Activated CD8-positive, alpha-beta memory T cell treated with anti-CD3 and anti-CD28 coated beads, Interleukin-2, amount 50 U/mL, for 1 hour (primary cell): ENCODE data around the gene SLC7A5.
"Not testable (repeated sequence)": the region's sequence is repeated elsewhere in the genome, so short reads cannot be mapped to it uniquely, and the experiment has no call there.

Source experiments
- DNase-seq: peaks from one replicate; pipeline ENCODE4 v3.0.0-alpha.2; 2020; ENCODE audit errors: extremely low read depth

Gene SLC7A5

DNA sequence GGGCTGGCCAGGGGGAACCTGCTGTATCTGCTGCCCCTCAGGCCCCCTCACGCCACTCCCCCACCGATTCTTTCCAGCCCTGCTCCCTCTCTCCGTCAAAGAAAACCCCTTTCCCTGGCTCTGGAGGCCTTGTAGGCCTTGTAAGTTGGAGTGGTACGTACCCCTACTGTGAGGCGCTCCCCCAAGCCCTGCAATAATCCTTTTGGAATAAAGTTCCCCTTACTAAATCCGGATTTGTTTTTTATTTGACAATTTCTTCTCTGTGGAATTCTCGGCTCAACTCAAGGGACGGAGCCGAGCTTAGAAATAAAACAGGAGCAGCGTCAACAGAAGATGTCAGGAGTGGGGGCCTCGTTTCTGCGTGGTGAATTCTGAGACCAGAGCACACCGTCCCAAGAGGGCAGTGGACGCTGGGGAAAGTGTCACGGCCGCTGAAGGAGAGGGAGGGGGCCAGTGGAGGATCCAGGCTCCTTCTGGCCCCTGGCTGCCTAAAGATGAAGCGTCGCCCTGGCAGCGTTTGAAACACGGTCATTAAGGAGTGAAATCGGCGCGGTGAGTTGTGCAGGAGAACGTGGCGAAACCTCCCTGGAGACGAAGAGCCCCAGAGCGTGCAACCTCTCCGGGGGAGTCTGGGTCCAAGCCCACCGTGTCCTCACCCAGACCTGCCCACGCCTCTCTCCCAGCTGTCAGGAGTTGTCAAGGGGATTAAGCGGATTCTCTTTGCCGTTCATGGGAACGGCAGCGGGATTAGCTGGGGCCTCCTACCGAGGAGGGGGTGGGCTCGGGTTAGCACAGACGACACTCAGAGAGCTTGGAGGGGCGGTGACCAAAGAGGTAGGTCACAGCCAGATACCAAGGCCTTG is 47.0 kb downstream of the SLC7A5 start:
- DNase-seq = no peak

DNA sequence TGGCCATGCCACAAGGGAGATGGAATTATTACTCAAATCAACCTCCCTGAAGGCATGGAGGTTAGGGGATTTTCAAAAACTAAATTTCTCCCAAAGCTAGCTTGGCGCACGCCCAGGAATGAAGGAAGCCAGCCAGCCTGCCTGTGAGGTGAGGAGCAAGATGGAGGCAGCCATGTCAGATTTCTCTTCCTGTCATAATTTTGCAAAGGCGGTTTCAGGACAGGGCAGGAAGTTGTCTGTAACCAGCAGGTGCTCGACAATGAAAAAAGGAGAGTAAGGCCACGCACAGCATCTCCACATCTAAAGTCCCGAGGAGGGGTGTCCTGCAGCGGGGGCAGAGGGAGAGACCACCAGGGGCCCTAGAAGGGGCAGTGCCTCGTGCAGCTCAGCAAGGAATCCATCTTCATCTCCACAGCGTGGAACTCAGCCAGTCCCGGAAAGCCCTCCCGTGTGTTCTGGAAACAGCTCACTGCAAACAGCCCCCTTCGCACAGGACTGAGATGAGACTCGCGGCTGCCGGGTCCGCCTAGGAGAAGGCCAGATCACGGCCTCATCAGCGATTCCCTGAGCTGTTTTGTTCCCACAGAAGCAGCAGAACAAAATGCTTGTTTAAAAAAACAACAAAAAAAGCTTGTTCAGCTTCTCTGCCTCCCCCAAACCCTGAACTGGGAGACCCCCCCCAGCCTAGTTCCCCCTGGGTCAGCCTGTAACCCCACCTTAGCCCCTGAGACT is 47.8 kb downstream of the SLC7A5 start:
- DNase-seq = no peak

DNA sequence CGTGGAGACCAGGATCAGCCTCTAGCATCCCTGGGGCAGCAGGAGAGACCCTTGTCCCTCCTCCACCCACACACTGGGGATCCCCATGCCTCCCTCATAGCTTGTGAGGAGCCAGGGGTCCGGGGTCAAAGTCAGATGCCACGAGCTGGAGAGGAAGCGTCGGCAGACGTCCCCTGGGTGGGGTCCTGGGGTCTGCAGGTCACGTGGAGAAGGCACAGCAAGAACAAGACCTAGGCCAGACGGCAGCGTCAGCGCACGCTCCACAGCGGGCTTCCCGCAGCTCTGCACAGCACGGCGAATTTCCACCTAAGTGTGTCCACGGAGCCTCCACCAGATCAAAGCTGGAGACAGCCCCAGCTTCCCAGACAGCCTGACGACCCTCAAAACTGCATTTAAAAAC is 49.3 kb downstream of the SLC7A5 start:
- DNase-seq = no peak

DNA sequence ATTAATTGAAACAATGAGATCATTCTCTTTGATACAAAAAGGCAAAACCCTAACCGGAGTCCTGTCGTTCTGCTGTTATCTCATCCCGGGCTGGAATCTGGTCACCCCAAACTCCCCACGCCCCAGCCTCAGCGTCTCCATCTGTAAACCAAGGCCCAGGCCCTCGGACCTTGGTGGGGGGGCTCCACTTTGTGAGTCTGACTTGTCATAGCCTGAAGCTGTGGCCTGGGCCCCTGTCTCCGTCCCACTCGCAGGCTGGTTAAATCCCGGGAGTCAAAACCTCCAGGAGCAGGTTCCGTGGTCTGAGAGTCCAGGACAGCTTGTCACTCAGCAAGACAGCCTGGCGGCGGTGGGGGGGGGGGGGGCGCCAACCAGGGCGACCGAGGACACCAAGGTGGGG is 50.0 kb downstream of the SLC7A5 start:
- DNase-seq = no peak

DNA sequence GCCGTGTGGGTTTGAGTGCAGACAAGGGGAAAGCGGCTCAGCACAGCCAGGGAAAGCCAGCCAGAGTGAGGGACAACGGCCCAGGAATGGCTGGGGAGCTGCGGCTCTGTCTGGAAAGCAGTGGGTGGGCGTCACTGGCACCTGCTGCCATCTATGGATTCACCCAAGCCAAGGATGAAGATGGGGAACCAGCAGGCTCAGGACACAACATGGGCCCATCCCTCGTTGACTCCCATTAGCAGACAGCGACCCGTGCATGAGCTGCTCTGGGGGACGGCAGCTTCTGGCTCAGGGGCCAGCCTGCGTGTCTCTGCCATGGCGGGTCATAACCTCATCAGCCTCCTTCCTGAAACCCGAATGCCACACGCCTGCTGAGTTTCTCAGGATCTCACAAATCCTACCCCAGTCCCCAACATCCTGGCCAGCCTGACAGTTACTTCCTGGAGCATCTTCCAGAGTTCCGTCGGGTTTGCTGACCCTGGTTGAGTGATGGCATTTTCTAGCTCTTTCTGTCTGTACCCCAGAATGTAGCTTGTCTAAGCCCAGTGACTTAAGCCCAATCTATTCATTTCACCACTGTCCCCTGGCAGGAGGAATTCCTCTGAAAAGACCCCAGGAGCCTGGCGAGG is 50.7 kb downstream of the SLC7A5 start:
- no peak for DNase-seq

DNA sequence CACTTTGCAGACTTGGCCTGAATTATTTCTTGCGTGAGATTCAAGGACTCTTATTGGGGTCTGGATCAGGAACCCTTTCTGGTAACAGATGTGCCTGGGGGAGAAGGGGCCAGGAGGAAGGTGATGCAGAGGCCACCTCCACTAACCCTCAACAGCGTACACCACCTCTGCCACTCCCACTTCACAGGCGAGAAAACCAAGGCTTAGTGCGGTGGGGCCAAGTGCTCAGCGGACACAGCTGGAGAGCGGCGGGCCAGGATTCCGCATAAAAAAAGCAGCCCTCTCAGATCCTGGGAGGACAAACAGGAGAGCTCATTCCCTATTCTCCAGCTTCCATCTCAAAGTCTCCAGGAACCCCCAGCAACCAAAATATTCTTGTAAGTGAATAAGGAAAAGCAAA is 51.4 kb downstream of the SLC7A5 start:
- no peak for DNase-seq

DNA sequence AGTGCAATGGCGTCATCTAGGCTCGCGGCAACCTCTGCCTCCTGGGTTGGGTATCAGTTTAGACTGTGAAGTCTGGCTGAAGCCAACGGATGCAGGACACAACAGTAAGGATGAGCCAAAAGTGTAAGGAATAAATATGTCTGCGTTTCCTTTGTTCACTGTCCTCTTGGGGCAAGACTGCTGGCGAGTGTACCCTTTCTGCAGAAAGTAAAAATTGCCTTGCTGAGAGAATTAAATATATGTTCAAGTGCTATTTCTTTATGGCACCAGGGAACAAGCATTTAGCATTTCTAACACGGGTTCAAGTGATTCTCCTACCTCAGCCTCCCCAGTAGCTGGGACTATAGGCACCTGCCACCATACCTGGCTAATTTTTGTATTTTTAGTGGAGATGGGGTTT is 51.9 kb downstream of the SLC7A5 start:
- not testable (repeated sequence) for DNase-seq

DNA sequence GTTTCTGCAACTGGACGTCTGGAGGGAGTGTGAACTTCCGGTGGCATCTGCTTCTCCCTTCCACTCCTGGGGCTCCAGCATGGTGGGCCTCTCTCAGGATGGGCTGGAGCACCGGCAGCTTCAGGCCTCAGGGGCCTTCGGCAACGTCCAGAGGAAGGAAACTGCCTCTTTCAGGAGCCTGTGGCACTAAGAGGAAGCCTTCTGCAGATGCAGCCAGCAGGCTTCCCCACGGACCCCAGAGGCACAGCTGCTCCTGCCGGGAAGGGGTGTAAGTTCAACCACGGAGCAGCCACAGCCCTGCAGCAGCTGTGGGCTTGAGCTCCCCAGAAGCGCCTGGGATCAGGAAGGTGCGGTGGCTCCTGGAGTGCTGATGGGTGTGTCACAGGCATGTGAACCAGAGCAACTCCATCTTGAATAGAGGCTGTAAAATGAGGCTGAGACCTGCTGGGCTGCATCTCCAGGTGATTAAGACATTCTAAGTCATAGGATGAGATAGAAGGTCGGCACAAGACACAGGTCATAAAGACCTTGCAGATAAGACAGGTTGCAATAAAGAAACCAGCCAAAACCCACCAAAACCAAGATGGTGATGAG is 52.7 kb downstream of the SLC7A5 start:
- no peak for DNase-seq

DNA sequence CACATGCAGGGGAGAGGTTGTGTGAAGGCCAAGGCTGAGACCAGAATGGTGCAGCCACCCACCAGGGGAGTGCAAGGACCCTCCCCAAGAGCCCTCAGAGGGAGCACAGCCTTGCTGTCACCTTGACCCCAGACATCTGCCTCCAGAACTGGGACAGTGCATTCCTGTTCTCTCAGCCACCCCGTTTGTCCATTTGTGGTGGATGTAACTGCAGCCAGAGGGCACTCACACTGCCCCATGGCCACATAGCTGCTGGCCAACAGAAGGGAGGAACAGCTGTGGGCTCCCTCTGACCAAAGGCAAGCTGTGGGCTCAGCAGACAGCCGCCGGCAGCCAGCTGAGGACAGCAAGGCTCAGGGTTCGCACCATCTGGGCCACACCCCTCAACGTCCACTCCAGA is 53.7 kb downstream of the SLC7A5 start:
- DNase-seq = no peak

DNA sequence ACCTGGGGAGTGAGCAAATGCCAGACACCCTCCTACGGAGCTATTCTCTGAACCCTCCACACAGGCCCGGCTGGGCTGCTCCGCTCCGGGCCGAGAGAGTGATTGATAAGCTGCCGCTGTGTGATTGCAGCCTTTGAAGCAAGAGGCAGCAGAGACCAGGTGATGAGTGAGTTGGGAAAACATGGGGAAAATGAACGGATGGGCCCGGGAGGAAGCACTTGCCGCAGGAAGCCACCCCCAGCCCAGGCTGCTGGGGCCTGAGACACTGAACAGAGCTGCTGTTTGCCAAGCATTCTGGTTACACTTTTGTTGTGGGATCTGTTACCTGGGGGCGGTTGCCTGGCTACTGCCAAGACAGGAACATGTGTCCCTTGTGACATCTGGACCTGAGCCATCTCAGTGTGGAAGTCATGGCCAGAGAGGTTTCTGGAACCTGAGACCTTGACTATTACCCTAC is 57.1 kb downstream of the SLC7A5 start:
- no peak for DNase-seq

DNA sequence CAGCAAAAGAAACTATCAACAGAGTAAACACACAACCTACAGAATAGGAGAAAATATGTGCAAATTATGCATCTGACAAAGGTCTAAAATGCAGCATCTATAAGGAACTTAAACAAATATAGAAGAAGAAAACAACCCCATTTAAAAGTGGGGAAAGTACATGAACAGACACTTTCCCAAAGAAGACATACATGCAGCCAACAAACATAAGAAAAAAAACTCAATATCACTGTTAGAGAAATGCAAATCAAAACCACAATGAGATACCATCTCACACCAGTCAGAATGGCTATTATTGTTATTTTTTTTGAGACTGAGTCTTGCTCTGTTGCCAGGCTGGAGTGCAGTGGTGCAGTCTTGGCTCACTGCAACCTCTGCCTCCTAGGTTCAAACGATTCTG is 57.9 kb downstream of the SLC7A5 start:
- not testable (repeated sequence) for DNase-seq

DNA sequence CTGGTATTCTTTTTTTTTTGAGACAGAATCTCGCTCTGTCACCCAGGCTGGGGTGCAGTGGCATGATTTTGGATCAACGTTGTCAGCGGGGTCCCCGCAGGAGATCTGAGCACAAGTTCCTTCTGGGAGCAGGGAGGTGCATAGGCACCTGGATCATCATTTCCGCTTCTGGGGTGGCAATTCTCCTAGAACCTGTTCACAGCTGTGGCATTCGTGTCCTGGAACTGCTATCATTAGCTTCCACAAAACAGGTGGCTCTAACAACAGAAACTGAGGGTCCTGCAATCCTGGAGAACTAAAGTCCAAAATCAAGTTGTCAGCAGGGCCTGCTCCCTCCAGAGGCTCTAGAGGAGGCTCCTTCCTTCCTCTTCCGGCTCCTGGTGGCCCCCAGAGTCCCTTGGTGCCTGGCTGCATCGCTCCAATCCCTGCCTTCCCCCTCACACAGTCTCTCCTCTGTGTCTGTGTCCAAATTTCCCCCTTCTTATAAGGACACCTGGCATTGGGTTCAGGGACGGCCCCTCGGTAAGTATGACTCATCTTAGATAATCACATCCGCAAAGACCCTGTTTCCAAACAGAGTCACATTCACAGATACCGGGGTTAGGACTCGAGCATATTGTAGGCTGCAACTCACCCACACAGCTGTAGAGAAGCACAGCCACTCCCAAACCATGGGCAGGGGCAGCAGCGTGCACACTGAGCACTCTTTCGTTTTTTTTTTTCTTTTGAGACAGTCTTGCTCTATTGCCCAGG is 60.0 kb downstream of the SLC7A5 start:
- DNase-seq = no peak

DNA sequence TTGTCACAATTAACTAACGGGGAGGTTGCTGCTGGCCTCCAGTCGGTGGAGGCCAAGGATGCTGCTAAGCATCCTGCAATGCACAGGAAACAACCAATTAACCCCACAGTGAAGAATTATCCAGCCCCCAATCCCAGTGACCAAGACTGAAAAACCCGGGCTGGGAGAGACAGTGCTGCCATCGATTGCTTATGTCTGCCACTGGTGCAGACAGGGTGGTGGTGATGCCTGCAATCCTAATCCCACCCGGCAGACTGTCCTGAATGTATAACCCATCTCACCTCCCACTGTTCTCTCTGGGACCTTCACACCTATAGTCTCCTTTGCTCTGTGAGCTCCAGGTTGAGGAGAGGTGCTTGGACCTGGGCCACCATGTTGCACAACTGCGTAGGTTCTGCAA is 61.2 kb downstream of the SLC7A5 start:
- DNase-seq = no peak

DNA sequence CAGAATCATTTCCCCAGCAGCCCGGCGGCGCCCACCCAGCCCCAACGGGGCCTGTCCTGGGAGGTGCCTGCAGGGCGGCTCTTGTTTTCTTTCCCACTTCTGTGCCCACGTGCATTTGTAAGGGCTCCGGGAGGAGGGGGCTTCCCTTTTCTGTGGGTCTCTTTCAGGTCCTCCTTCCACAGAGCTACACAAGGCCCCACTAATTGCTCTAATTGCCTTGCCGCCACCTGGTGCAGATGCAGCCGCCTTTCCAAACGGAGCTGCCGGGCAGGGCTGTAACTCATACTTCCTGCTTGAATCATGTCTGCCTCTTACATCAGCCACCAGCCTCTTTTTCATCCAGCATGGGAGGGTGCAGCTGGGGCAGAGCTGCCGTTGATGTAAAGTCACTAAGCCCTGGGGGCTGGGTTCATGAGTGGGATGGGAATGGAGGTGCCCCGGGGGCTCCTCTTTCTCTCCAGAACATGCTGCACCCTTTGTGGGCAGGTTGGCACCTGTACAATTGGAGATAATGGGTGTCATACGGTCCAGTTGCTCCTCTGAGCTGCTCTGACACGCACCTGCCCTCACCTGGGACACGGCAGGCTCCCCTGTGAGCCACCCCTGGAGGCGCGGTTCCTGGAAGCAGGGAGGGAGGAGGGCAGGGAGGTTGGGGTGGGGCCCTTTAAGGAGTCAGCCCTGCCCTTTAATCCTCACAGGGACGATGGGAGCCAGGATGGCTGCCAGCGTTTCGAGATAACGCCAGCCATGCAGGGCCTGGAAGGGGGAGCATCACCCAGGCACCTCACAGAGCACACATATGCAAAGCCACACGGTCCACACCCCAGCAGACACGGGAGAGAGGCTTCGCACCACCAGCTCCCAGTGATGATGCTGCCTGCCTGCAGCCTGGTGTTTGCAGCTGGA is 62.4 kb downstream of the SLC7A5 start:
- DNase-seq = no peak

DNA sequence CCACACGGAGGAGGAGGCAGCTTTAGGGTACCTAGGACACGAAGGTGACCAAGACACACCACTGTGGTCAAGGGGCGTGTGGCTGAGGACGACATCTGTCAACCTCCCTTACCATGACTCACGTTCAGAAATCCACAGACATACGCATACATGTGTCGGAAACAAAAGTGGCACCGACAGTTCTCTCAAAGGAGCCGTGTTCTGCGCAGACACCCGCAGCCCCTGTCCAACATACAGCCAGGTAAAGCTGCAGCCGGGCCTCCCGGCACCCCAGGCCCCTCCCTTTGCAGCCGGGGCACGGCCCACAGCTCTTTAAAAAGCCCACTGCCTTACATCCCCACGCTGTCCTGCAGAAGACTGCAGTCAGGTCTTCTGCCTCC is 63.1 kb downstream of the SLC7A5 start:
- no peak for DNase-seq

DNA sequence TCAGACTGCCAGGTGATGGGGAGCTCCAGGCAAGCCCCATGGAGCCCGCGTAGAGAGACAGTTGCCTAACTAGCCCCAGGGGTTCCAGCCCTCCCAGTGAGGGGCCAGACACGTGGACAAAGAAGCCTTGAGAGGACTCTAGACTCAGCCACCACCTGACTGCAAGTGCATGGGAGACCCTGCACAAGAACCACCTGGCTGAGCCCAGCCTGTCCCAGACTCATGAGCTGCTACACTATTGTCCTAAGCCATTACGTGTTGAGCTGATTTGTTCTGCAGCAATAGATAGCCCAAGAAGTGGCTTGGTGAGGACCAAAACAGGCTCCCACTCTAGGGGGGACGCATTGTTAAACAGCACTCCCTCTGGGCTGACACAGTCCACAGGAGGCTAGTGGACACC is 65.9 kb downstream of the SLC7A5 start:
- no peak for DNase-seq

DNA sequence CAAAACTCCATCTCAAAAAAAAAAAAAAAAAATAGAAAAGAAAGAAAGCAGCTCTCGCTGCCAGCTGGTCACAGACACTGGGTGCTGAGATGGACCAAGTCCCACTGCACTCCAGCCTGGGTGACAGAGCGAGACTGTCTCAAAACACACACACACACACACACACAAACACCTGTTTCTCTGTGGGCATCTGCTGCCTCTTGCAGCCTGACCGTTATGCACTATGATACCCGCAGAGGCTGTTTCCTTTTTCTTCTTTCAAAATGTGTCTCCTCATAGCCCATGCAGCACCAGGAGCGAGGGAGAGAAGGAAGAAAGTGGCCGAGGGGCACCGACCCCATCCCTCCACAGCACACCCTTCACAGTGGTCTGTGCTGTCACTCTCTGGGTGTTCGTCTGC is 66.6 kb downstream of the SLC7A5 start:
- no peak for DNase-seq

DNA sequence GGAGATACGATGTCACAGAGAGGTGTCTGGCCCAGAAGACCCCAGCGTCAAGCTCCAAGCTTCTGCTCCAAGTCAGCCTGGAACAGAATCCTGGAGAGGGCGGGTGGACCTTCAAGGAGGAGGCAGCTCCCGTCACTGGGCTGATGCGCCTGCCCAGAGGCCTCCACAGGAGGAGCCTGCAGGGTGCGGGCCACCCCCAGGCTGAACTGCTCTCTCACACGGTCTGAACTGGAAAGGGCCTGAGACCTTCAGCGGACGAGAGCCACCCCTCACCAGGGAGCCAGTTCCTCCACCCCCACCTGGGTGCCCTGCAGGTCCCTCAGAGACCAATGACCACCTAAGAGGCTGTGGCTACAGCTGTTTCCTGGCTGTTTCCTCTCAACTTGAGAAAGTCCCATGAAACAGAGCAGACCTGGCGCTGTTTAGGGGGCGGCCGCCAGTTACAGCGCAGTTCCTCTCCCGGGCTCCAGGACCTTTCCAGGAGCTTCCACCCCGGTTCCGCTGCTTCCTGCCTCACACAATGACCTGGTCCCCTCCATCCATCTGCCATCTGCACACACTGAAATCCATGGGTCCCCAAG is 67.5 kb downstream of the SLC7A5 start:
- no peak for DNase-seq

DNA sequence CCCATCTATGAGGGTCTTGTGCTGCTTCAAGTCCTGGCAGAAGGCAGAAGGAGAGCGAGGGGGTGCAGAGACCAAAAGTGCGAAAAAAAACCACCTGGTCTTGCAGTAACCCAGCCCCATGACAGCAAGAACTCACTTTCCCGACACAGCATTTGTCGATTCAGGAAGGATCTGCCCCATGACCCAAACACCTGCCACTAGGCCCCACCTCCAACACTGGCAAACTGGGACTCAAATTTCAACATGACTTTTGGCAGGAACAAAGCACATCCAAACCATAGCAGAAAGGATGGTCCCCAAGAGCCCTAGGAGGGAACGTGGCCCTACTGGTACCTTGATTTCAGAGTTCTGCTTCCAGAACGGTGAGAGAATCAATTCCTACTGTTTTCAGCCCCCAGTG is 68.8 kb downstream of the SLC7A5 start:
- no peak for DNase-seq

DNA sequence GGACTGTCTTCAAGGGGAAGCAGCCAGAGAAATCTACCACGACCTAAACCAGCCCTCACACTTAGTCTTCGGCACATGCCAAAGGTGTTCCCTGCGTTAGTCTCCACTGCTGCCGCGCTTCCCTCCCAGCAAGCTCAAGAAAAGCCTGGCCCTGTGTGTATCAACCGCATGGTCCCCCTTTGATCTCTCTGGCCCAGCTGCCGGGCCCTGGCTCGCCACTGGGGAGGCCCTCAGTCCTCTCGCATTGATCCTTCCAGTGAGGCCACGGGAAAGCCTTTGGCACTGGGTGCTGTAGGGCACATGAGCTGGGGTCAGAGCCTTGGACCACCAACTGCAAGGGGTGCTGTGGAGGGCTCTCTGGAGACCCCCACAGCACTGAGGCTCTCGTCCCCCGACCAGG is 74.0 kb downstream of the SLC7A5 start:
- DNase-seq = no peak
